Fibroblast of skin of scalp (primary cell): Measurements from ENCODE around the gene ZNF587B.
"Not testable (repeated sequence)": the region's sequence is repeated elsewhere in the genome, so short reads cannot be mapped to it uniquely, and the experiment has no call there.

Experiments
- DNase-seq: peaks from one replicate; pipeline ENCODE4 v3.0.0-alpha.2; 2013

The ZNF587B gene

GRCh38 chr19:57819475-57820148 lies 10.5 kb upstream of the ZNF587B start:
- DNase-seq, result peak; percentile 93

GRCh38 chr19:57820599-57820998 lies 9.5 kb upstream of the ZNF587B start:
- no peak for DNase-seq

DNA sequence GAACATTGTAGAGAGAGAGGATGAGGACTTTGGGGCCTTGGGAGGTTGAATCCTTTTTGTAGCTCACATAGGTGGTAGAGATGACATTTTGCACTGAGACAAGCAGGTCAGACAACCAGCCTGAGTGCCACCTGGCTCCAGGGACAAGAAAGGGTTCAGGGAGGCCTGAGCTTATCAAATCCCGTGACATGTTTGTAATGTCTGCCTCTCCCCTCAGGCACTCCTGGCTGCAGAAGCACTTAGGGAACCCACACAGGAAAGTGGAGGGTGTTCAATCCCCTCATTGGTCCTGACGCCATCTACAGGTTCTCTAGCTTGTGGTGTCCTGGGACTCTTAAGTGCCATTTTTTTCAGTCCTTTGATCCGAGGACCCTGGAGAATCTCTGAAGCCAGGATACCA lies 9.0 kb upstream of the ZNF587B start:
- DNase-seq, result not testable (repeated sequence)

- DNase-seq, result not testable (repeated sequence)
Measured at GRCh38 chr19:57821501-57821900, 8.6 kb upstream of the ZNF587B start.

DNA sequence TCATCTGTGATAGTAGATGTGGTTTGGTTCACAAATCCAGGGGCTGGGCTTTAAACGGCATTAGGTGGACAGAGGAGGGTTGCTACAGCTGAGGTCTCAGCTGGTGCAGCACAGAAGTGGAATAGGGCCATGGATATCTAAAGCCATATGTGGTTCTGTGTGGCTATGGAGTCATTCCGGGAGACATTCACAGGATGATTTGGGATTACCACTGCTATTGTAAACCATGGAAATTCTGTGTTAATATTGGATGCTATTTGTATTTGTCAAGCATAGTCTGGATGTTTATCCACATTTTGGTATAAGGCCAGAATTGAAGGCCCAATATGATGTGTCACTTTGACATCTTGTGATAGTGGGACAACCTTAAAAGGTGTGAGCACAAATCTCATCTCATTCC lies 6.9 kb upstream of the ZNF587B start:
- not testable (repeated sequence) for DNase-seq

GRCh38 chr19:57823608-57824007 lies 6.5 kb upstream of the ZNF587B start:
- DNase-seq, result not testable (repeated sequence)

DNA sequence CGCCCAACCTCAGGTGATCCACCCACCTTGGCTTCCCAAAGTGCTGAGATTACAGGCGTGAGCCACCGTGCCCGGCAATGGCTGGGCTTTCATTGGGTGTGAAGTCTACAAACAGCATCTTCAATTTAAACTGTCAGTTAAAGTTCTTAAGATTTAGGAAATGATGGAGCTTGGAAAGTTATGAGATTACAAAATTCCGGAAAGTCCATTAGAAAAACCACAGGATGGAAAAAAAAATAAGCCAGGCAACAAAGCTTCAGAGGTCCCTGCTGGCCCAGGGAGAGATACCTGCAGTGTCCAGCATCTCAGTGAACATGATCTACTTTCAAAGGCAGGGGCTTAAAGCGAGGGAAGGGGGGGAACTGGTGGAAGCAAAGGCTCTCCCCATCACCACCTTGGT lies 4.6 kb upstream of the ZNF587B start:
- DNase-seq, result no peak

- DNase-seq, result no peak
Measured at GRCh38 chr19:57829316-57829715, 783 bp upstream of the ZNF587B start.

- not testable (repeated sequence) for DNase-seq
Measured at GRCh38 chr19:57836991-57837390, 6.9 kb downstream of the ZNF587B start.

GRCh38 chr19:57838622-57839191 lies 8.6 kb downstream of the ZNF587B start:
- DNase-seq, result not testable (repeated sequence)

GRCh38 chr19:57841122-57841763 lies 11.1 kb downstream of the ZNF587B start:
- DNase-seq, result peak; percentile 8

DNA sequence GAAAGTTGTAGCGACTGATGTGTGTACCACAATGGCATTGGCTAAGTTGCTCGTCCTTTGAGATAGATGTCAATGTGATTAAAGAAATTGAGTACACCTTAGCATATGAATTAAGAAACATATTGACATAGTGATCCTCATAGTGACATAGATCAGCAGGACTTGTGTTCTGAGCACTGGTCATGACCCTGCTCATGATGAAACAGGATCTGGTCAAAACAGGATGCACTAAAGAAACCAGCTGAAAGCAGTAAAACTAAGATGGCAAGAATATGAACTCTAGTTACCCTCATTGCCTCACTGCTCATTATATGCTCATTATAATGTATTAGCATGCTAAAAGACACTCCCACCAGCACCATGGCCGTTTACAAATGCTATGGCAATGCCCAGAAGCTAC lies 17.1 kb downstream of the ZNF587B start:
- not testable (repeated sequence) for DNase-seq

- DNase-seq, result not testable (repeated sequence)
Measured at GRCh38 chr19:57849162-57849665, 19.1 kb downstream of the ZNF587B start.

GRCh38 chr19:57849666-57850473 lies 19.8 kb downstream of the ZNF587B start, which contains the start of gene ZNF587:
Gene ZNF587, plus strand, starts transcription at chr19:57849859. Its CDS starts 180 bp downstream, at chr19:57850039.
- peak; percentile 88 for DNase-seq

DNA sequence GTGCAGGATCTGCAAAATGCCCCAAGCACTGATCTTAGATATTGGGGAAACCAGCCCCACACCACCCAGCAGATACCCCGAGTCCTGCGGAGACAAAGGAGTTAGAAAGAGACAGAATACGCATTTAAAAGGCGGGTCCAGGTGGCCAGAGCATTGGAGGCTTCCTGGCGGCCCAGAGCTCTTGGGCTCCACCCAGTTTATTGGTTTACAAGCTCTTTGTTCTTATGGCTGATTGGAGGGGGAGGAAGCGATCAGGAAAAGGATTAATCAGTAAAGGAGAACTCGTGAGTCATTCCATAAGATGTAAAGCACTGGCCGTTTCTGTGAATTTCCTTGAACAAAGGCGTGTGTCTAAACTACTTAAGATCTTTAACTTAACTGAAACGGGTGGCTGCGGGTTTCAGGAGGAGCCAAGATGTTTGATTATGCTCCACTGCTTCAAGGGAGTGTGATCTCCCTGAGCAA lies 20.5 kb downstream of the ZNF587B start:
- DNase-seq, result no peak

DNA sequence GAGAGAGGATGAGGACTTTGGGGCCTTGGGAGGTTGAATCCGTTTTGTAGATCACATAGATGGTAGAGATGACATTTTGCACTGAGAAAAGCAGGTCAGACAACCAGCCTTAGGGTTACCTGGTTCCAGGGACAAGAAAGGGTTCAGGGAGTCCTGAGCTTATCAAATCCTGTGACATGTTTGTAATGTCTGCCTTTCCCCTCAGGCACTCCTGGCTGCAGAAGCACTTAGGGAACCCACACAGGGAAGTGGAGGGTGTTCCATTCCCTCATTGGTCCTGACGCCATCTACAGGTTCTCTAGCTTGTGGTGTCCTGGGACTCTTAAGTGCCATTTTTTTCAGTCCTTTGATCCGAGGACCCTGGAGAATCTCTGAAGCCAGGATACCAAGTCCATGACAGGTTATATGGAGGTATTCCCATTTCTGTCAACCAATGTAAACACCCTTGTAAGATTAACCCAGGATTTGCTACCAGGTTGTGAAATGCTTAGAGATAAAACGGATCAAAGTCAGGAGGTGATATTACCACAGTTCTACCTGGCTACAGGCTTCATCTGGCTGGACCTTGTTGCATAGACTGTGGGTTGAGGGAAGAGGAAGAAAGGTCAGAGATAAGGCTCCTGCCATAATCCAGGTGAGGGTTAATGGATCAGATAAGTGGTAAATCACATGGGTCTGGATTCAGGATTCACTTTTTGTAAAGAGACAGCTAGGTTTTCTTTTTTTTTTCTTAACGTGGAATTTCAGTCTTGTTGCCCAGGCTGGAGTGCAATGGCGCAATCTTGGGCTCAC lies 21.9 kb downstream of the ZNF587B start:
- DNase-seq, result not testable (repeated sequence)

GRCh38 chr19:57854117-57854516 lies 24.0 kb downstream of the ZNF587B start:
- DNase-seq, result not testable (repeated sequence)

- DNase-seq, result not testable (repeated sequence)
Measured at GRCh38 chr19:57862351-57862750, 32.3 kb downstream of the ZNF587B start.

DNA sequence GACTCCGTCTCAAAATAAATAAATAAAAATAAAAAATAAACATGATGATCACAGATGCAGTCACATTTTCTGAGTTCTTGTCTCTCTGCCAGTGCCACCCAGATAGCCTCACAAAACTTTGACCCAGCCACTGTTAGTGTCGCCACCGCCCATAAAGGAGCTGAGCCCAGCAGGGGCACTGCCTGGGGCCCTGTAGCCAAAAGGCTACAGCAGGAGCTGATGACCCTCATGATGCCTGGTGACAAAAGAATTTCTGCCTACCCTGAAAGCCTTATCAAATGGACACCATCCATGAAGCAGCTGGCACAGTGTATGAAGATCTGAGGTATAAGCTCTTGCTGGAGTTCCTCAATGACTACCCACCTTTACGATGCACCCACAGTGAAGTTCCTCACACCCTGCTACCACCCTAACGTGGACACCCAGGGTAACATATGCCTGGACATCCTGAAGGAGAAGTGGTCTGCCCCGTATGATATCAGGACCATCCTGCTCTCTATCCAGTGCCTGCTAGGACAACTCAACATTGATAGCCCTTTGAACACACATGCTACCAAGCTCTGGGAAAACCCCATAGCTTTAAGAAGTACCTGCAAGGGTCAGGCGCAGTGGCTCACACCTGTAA lies 37.9 kb downstream of the ZNF587B start:
- no peak for DNase-seq

GRCh38 chr19:57869655-57870054 lies 39.6 kb downstream of the ZNF587B start:
- not testable (repeated sequence) for DNase-seq

GRCh38 chr19:57870225-57870624 lies 40.1 kb downstream of the ZNF587B start:
- no peak for DNase-seq
